Measurements from ENCODE around the gene MEIOB.

GRCh38 chr16:1878256-1878655 is 6.3 kb upstream of the MEIOB start:
- TF ChIP-seq, protein P1, sequence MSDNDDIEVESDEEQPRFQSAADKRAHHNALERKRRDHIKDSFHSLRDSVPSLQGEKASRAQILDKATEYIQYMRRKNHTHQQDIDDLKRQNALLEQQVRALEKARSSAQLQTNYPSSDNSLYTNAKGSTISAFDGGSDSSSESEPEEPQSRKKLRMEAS (IDR thresholded peaks at IDR 0.05) = no peak
- TF ChIP-seq RAD21 (IDR thresholded peaks at IDR 0.05; ENCODE audit: low read depth) (no peak), CEBPB (IDR thresholded peaks at IDR 0.05) (no peak), TAF1 (IDR thresholded peaks at IDR 0.05; ENCODE audit: low read depth) (no peak), YY1 (IDR thresholded peaks at IDR 0.05; ENCODE audit: low read depth) (no peak), FOXM1 (IDR thresholded peaks at IDR 0.05; ENCODE audit: borderline replicate concordance, low read depth) (no peak), EGR1 (IDR thresholded peaks at IDR 0.05) (no peak), REST (IDR thresholded peaks at IDR 0.05; ENCODE audit: low read depth) (no peak), EP300 (IDR thresholded peaks at IDR 0.05; ENCODE audit: borderline replicate concordance) (no peak), USF1 (IDR thresholded peaks at IDR 0.05) (no peak), CREB1 (IDR thresholded peaks at IDR 0.05; ENCODE audit: low read depth) (no peak), TCF12 (IDR thresholded peaks at IDR 0.05; ENCODE audit: low read depth) (no peak)

Data from Ishikawa (cell line).